HL-60 (cell line): Measurements from ENCODE around the gene TOP1.

Experiments
- GABPA ChIP-seq: IDR thresholded peaks from 2 replicates; pipeline ENCODE4 v1.6.1; 2012; ENCODE audit warnings: low read depth
- POLR2AphosphoS5 ChIP-seq: IDR thresholded peaks from 2 replicates; pipeline ENCODE4 v1.6.1; 2012; ENCODE audit warnings: low read depth
- SPI1 ChIP-seq: IDR thresholded peaks from 2 replicates; pipeline ENCODE4 v1.6.1; 2012; ENCODE audit warnings: low read depth, mild to moderate bottlenecking, borderline replicate concordance
- TF ChIP-seq, protein P1 (sequence below): IDR thresholded peaks from one replicate; pipeline ENCODE4 v1.5.1; 2011; ENCODE audit warnings: low read length, control low read depth, inconsistent platforms; ENCODE audit not compliant: insufficient read depth
- TF ChIP-seq, protein P2 (sequence below): IDR thresholded peaks from 2 replicates; pipeline ENCODE4 v1.6.1; 2012; ENCODE audit warnings: low read depth; ENCODE audit not compliant: insufficient replicate concordance

- TF ChIP-seq, protein P1, sequence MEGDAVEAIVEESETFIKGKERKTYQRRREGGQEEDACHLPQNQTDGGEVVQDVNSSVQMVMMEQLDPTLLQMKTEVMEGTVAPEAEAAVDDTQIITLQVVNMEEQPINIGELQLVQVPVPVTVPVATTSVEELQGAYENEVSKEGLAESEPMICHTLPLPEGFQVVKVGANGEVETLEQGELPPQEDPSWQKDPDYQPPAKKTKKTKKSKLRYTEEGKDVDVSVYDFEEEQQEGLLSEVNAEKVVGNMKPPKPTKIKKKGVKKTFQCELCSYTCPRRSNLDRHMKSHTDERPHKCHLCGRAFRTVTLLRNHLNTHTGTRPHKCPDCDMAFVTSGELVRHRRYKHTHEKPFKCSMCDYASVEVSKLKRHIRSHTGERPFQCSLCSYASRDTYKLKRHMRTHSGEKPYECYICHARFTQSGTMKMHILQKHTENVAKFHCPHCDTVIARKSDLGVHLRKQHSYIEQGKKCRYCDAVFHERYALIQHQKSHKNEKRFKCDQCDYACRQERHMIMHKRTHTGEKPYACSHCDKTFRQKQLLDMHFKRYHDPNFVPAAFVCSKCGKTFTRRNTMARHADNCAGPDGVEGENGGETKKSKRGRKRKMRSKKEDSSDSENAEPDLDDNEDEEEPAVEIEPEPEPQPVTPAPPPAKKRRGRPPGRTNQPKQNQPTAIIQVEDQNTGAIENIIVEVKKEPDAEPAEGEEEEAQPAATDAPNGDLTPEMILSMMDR = no peak
- TF ChIP-seq, protein P2, sequence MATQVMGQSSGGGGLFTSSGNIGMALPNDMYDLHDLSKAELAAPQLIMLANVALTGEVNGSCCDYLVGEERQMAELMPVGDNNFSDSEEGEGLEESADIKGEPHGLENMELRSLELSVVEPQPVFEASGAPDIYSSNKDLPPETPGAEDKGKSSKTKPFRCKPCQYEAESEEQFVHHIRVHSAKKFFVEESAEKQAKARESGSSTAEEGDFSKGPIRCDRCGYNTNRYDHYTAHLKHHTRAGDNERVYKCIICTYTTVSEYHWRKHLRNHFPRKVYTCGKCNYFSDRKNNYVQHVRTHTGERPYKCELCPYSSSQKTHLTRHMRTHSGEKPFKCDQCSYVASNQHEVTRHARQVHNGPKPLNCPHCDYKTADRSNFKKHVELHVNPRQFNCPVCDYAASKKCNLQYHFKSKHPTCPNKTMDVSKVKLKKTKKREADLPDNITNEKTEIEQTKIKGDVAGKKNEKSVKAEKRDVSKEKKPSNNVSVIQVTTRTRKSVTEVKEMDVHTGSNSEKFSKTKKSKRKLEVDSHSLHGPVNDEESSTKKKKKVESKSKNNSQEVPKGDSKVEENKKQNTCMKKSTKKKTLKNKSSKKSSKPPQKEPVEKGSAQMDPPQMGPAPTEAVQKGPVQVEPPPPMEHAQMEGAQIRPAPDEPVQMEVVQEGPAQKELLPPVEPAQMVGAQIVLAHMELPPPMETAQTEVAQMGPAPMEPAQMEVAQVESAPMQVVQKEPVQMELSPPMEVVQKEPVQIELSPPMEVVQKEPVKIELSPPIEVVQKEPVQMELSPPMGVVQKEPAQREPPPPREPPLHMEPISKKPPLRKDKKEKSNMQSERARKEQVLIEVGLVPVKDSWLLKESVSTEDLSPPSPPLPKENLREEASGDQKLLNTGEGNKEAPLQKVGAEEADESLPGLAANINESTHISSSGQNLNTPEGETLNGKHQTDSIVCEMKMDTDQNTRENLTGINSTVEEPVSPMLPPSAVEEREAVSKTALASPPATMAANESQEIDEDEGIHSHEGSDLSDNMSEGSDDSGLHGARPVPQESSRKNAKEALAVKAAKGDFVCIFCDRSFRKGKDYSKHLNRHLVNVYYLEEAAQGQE = no peak
- TF ChIP-seq POLR2AphosphoS5 = no peak
- no peak for TF ChIP-seq GABPA
- TF ChIP-seq SPI1 = no peak
These were observed 113.6 kb downstream of the TOP1 start for GRCh38 chr20:41142245-41142644.
